ENCODE data around the gene DMRT1.

The DMRT1 gene

DNA sequence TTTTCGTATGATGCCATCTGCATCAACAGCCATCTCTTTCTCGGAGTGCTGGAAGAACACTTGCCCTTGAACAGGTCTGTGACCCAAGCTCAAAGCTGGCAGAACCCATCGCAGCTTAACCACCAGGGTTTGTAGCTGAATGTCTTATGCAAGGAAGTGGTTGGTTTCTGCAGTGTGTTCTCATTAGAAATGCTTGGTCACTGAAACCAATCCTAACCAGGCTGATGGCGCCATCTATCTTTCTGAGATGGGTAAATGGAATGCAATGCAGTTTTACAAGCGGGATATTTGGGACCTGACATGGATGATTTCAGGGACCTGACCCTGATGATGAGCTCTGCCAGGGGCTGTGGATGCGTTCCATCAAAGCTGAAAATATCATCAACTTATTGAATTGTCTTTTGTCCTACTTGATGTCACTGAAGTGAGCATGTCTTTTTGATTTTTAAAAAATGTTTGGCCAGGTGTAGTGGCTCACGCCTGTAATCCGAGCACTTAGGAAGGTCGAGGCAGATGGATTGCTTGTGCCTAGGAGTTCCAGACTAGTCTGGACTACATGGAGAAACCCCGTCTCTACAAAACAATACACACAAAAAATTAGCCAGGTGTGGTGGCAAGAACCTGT lies 163.7 kb downstream of the DMRT1 start:
- TF ChIP-seq, protein P1, sequence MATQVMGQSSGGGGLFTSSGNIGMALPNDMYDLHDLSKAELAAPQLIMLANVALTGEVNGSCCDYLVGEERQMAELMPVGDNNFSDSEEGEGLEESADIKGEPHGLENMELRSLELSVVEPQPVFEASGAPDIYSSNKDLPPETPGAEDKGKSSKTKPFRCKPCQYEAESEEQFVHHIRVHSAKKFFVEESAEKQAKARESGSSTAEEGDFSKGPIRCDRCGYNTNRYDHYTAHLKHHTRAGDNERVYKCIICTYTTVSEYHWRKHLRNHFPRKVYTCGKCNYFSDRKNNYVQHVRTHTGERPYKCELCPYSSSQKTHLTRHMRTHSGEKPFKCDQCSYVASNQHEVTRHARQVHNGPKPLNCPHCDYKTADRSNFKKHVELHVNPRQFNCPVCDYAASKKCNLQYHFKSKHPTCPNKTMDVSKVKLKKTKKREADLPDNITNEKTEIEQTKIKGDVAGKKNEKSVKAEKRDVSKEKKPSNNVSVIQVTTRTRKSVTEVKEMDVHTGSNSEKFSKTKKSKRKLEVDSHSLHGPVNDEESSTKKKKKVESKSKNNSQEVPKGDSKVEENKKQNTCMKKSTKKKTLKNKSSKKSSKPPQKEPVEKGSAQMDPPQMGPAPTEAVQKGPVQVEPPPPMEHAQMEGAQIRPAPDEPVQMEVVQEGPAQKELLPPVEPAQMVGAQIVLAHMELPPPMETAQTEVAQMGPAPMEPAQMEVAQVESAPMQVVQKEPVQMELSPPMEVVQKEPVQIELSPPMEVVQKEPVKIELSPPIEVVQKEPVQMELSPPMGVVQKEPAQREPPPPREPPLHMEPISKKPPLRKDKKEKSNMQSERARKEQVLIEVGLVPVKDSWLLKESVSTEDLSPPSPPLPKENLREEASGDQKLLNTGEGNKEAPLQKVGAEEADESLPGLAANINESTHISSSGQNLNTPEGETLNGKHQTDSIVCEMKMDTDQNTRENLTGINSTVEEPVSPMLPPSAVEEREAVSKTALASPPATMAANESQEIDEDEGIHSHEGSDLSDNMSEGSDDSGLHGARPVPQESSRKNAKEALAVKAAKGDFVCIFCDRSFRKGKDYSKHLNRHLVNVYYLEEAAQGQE (IDR thresholded peaks at IDR 0.05; ENCODE audit: insufficient read depth in 1 of 2, low read depth in 2 of 2, low read length in 2 of 2): no peak
- TF ChIP-seq FOXP2 (optimal IDR thresholded peaks at IDR 0.05; ENCODE audit: borderline replicate concordance, extremely low read depth, extremely low read length, insufficient read depth): no peak
- no peak for TF ChIP-seq SIN3A (IDR thresholded peaks at IDR 0.05; ENCODE audit: borderline replicate concordance, insufficient read depth, low read length)
- TF ChIP-seq POLR2AphosphoS5 (IDR thresholded peaks at IDR 0.05; ENCODE audit: low read depth, low read length): no peak
- TF ChIP-seq TAF1 (IDR thresholded peaks at IDR 0.05; ENCODE audit: borderline replicate concordance, insufficient read depth, low read length): no peak

DNA sequence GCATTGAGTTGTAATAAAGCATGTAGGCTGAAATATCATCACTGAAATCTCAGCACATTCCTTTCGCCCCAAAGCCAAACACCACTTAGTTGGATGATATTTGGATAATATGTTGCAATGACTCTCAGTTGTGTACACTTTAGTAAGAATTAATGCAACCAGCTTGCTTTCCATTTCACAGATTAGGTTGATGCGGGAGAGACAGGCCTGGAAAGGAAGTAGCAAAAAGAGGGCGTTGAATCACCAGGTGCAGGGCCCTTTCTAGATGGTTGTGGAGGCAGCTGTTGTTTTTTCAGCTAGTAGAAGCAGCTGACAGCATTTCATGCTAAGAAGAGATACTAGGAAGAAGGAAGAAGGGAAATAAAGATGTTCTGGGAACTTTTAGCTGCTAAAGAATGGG lies 165.8 kb downstream of the DMRT1 start:
- TF ChIP-seq POLR2AphosphoS5 (IDR thresholded peaks at IDR 0.05; ENCODE audit: low read depth, low read length) (no peak), TAF1 (IDR thresholded peaks at IDR 0.05; ENCODE audit: borderline replicate concordance, insufficient read depth, low read length) (no peak), SIN3A (IDR thresholded peaks at IDR 0.05; ENCODE audit: borderline replicate concordance, insufficient read depth, low read length) (no peak)
- TF ChIP-seq, protein P1 (IDR thresholded peaks at IDR 0.05; ENCODE audit: insufficient read depth in 1 of 2, low read depth in 2 of 2, low read length in 2 of 2): no peak

DNA sequence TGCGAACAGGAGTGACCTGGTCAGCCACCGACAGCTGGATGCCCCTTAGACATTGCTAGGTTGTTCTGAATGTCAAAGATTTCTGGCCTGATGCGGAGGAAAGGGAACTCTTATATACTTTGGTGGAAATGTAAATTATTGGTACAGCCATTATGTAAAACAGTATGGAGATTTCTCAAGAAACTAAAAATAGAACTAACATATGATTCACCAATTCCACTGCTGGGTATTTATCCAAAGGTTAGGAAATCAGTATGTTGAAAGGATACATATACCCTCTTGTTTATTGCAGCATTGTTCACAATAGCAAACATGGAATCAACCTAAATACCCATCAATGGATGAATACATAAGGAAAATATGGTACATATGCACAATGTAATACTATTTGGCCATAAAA lies 166.7 kb downstream of the DMRT1 start:
- TF ChIP-seq FOXP2 (optimal IDR thresholded peaks at IDR 0.05; ENCODE audit: borderline replicate concordance, extremely low read depth, extremely low read length, insufficient read depth) (no peak), SIN3A (IDR thresholded peaks at IDR 0.05; ENCODE audit: borderline replicate concordance, insufficient read depth, low read length) (no peak), POLR2AphosphoS5 (IDR thresholded peaks at IDR 0.05; ENCODE audit: low read depth, low read length) (no peak), TAF1 (IDR thresholded peaks at IDR 0.05; ENCODE audit: borderline replicate concordance, insufficient read depth, low read length) (no peak)
- TF ChIP-seq, protein P1 (IDR thresholded peaks at IDR 0.05; ENCODE audit: insufficient read depth in 1 of 2, low read depth in 2 of 2, low read length in 2 of 2): no peak

DNA sequence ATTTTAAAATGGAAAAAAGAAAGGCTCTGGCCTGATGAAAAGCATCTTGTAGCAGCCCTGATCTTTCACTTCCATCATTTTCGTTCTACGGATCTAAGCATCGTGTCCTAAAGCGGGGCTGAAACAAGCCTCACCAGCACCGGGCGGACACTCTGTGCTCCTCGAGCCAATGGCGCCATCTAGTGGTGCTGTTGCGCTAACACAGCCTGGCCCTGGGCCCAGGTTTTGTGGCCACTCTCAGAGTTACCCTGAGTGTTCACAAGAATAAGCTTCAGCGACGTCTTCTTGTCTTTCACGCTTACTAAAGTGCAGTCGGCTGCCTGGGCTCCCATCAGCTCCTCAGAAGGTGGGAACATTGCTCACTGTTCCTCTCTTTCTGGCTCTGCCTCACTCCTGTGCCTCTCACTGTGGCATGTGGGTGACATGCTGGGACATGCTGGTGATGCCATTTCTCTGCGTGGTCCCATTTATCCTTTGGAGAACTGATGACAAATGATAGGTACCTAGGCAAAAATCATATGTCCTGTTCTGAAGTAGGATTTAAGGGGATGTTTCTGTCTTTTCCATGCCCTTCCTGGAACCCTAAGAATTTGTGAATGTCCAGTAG lies 167.7 kb downstream of the DMRT1 start:
- TF ChIP-seq POLR2AphosphoS5 (IDR thresholded peaks at IDR 0.05; ENCODE audit: low read depth, low read length): no peak
- TF ChIP-seq, protein P1 (IDR thresholded peaks at IDR 0.05; ENCODE audit: insufficient read depth in 1 of 2, low read depth in 2 of 2, low read length in 2 of 2): no peak
- no peak for TF ChIP-seq FOXP2 (optimal IDR thresholded peaks at IDR 0.05; ENCODE audit: borderline replicate concordance, extremely low read depth, extremely low read length, insufficient read depth)
- no peak for TF ChIP-seq TAF1 (IDR thresholded peaks at IDR 0.05; ENCODE audit: borderline replicate concordance, insufficient read depth, low read length)
- no peak for TF ChIP-seq SIN3A (IDR thresholded peaks at IDR 0.05; ENCODE audit: borderline replicate concordance, insufficient read depth, low read length)

All from PFSK-1 (cell line).